B cell (primary cell): Measurements from ENCODE around the gene TMX4.

Source experiments
- CTCF ChIP-seq: fragments of 200-600 bp; IDR thresholded peaks from one replicate; pipeline ENCODE4 v1.8.0; 2022; ENCODE audit warnings: antibody characterized with exemption, mild to moderate bottlenecking
- EZH2 ChIP-seq: IDR thresholded peaks from 2 replicates; pipeline ENCODE4 v1.6.1; 2012; ENCODE audit warnings: borderline replicate concordance, low read depth, mild to moderate bottlenecking, moderate library complexity, low read length; ENCODE audit not compliant: insufficient read depth, poor library complexity, severe bottlenecking

- no peak for TF ChIP-seq CTCF
- no peak for TF ChIP-seq EZH2
Observed at GRCh38 chr20:8039042-8039441, 19.5 kb upstream of the TMX4 start.
